C4-2B (cell line): ENCODE results near the gene TRIO.

Experiments
- ZFX ChIP-seq: fragments of 450-650 bp; IDR thresholded peaks from 2 replicates; pipeline ENCODE4 v1.6.1; 2017
- TF ChIP-seq, protein P1 (sequence below): fragments of 450-650 bp; conservative IDR thresholded peaks from 2 replicates; pipeline ENCODE4 v1.5.1; 2017; ENCODE audit warnings: mild to moderate bottlenecking

DNA sequence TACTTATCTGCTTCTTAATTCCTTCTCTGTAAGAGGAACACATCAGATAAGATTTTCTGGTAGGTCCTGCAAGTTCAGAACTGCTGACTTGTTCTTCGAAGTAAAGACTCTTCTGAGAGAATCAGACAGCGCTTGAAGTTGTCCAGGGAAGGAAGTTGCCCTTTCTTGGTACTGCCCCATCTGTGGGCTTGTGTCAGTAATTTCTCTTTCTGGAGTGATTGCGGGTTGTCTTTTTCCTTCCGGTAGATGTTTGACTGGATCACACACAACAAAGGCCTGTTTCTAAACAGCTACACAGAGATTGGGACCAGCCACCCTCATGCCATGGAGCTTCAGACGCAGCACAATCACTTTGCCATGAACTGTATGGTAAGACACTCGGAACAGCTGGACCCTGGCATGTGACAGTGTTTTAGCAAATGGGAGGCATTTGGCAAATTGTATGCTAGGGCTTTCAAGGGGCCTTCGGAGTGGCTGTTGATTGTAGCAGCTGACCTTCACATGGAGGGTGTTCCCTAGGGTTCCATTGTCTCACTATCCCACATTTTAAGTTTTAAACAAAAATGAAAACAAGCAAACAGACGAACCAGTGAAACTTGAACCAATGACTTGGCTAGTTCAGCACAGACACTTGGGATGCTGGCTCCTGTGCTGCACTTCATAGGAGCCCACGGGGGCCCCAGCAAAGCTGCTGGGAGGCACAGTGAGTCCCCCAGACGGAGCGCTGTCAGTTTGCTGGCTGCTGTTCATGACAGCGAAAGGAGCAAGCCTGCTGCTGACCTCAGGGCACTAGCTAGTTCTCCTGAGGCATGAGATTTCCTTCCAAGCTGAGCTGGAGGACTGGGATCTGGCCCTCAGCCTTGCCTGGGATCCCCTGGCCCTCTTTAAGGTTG lies 149.9 kb downstream of the TRIO start:
- TF ChIP-seq, protein P1, sequence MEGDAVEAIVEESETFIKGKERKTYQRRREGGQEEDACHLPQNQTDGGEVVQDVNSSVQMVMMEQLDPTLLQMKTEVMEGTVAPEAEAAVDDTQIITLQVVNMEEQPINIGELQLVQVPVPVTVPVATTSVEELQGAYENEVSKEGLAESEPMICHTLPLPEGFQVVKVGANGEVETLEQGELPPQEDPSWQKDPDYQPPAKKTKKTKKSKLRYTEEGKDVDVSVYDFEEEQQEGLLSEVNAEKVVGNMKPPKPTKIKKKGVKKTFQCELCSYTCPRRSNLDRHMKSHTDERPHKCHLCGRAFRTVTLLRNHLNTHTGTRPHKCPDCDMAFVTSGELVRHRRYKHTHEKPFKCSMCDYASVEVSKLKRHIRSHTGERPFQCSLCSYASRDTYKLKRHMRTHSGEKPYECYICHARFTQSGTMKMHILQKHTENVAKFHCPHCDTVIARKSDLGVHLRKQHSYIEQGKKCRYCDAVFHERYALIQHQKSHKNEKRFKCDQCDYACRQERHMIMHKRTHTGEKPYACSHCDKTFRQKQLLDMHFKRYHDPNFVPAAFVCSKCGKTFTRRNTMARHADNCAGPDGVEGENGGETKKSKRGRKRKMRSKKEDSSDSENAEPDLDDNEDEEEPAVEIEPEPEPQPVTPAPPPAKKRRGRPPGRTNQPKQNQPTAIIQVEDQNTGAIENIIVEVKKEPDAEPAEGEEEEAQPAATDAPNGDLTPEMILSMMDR: no peak
- TF ChIP-seq ZFX: no peak
